Measurements from ENCODE around the gene DHFR2.

- TF ChIP-seq CTCF (conservative IDR thresholded peaks at IDR 0.05; ENCODE audit: low read depth, low read length) (no peak), EZH2 (IDR thresholded peaks at IDR 0.05; ENCODE audit: borderline replicate concordance, low read depth, low read length, poor library complexity, severe bottlenecking) (no peak)
Measured at GRCh38 chr3:94028093-94028837, 34.5 kb downstream of the DHFR2 start, which contains the start of gene STX19.
